Psoas muscle (tissue), 8 donors: ENCODE results near the gene RAB11FIP3. TPM values are rescaled to one million over a fixed set of nuclear protein-coding genes. Genes with fewer than 3 reads are reported as not detected.
A peak's percentile ranks its signal among the peaks of the same experiment; 100 is the strongest.

ENCODE experiments used
- ATAC-seq, 4 donors: fragments of 200-7000 bp; cut with Tn5 transposase; one replicate each; pipeline ENCODE4 v1.9.1; 2020; ENCODE audit warnings: moderate library complexity in 3 of 4, mild to moderate bottlenecking in 2 of 4
- DNase-seq, 2 donors: peaks; one replicate each; pipeline ENCODE4 v3.0.0-alpha.2; 2020
- H3K27ac ChIP-seq: fragments of 200-600 bp; one replicate; pipeline ENCODE4 v1.8.0; 2022
- H3K27me3 ChIP-seq, 3 donors: fragments of 200-600 bp in 1 of 3; one replicate each; pipeline versions ENCODE4 v1.6.1 to v1.8.0; 2013 to 2022; ENCODE audit warnings: low read length in 2 of 3, mild to moderate bottlenecking in 2 of 3, moderate library complexity in 1 of 3; ENCODE audit not compliant: insufficient read depth in 3 of 3
- H3K36me3 ChIP-seq, 2 donors: fragments of 200-600 bp in 1 of 2; one replicate each; pipeline versions ENCODE4 v1.6.1 to v1.8.0; 2013 to 2022; ENCODE audit warnings: low read depth in 1 of 2, mild to moderate bottlenecking in 1 of 2, moderate library complexity in 1 of 2; ENCODE audit not compliant: insufficient read depth in 1 of 2
- H3K4me1 ChIP-seq: fragments of 200-600 bp; one replicate; pipeline ENCODE4 v1.8.0; 2022
- H3K4me3 ChIP-seq: fragments of 200-600 bp; one replicate; pipeline ENCODE4 v1.8.0; 2022; ENCODE audit warnings: mild to moderate bottlenecking
- H3K9me3 ChIP-seq: fragments of 200-600 bp; one replicate; pipeline ENCODE4 v1.8.0; 2022
- WGBS, 3 donors: extraction: QIAGEN DNeasy Blood & Tissue Kit; methylation state at CpG; one replicate each; pipeline versions ENCODE4 v1.1.6 to v1.1.7; 2013; 5-methylcytosine and 5-hydroxymethylcytosine counted together
- intact Hi-C, 2 donors: fragments of 100-400 bp; cut with DNase I; formaldehyde crosslinking; loops; one replicate each; pipeline versions ENCODE4 v1.11.0 to v1.14.2; 2022
- polyA plus RNA-seq, 3 donors: library from polyadenylated mRNA; stranded (reverse); fragments of 200-250 nt; gene quantifications; one replicate each; pipeline ENCODE4 v1.2.3, GENCODE V29; 2013
- total RNA-seq, 4 donors: library from RNA; stranded (reverse); fragmentation: NEBNext Ultra II Directional in 2 of 4; extraction: Animal tissue kit (Norgen Biotek cat#: 25700) in 2 of 4; gene quantifications; one replicate each; pipeline versions ENCODE4 v1.2.1 to v1.2.4, GENCODE V29; 2021 to 2023
- TF ChIP-seq, protein P1 (sequence below): fragments of 200-600 bp; IDR thresholded peaks from one replicate; pipeline ENCODE4 v1.8.0; 2022; ENCODE audit warnings: antibody characterized with exemption
- donor health status: healthy with polysubstance abuse.
- donor health status: DM: no; HTN: no; CAD: no; lungs with moderate emphysema.
- donor health status: Bipolar disorder and iron deficiency.
- donor health status: healthy.
- donor health status: DM: yes; HTN: yes; CAD: no.
- donor health status: DM: no; HTN: no; CAD: no.
- donor health status: DM: no; HTN: no; CAD: no.
- donor health status: DM: yes; HTN: yes; CAD: no.

Gene RAB11FIP3
- total and polyA plus RNA-seq, 7 donors = 20.3 to 89.5 (median 44.7) TPM

DNA sequence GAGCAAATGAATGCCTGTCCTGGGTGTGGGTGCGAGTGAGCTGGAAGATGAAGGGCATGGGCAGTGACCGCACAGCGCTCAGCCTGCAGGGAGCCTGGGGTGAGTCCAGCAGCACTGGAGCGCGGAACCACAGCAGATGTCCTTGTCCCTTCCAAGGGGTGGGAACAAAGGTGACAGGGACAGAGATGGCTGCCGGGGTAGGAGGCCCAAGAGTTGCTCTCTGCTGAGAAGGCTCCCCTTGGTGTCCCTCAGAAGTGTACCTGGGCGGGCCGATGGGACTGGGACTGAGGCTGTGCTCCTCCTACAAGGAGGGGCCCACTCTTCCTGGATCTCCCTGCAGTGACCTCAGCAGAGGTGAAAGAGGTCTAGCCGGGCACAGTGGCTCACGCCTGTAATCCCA, 36.1 kb upstream of the RAB11FIP3 start:
- TF ChIP-seq, protein P1, sequence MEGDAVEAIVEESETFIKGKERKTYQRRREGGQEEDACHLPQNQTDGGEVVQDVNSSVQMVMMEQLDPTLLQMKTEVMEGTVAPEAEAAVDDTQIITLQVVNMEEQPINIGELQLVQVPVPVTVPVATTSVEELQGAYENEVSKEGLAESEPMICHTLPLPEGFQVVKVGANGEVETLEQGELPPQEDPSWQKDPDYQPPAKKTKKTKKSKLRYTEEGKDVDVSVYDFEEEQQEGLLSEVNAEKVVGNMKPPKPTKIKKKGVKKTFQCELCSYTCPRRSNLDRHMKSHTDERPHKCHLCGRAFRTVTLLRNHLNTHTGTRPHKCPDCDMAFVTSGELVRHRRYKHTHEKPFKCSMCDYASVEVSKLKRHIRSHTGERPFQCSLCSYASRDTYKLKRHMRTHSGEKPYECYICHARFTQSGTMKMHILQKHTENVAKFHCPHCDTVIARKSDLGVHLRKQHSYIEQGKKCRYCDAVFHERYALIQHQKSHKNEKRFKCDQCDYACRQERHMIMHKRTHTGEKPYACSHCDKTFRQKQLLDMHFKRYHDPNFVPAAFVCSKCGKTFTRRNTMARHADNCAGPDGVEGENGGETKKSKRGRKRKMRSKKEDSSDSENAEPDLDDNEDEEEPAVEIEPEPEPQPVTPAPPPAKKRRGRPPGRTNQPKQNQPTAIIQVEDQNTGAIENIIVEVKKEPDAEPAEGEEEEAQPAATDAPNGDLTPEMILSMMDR = no peak
- Histone ChIP-seq H3K27ac (no peak overlapping the region), H3K9me3 (no peaks in the 10 kb centered on the region), H3K27me3 (no peaks in the 10 kb centered on the region), H3K4me3 (no peak overlapping the region), H3K4me1 (peaks cover 21% of the 10 kb centered on the region), H3K36me3 (no peaks in the 10 kb centered on the region)
- no peak for DNase-seq
- ATAC-seq = no peak
- intact Hi-C loops = no loop called here
- 80 to 88% (median 85%) methylated on average over 10 of the region's 10 CpGs for WGBS, 3 donors

DNA sequence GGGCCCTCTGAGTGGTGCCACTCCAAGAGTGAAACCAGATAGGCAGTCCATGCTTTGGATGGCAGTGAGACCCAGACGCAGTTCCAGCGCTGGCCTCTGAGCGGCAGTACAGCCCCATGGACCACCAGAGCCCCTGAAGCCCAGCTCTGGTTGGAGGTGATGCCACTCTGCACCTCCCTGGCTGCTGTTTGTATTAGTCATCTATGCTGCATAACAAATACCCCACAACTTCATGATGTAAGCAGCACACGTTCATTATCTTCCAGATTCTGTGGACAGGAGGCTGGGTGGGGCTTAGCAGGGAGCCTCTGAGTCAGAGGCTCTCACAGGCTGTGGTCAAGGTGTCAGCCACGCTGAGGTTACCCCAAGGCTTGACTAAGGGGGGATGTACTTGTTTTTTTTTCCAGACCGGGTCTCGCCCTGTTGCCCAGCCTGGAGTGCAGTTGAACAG, 33.5 kb upstream of the RAB11FIP3 start:
- Histone ChIP-seq H3K4me3 (no peak overlapping the region), H3K36me3 (no peaks in the 10 kb centered on the region), H3K27me3 (no peaks in the 10 kb centered on the region), H3K9me3 (no peaks in the 10 kb centered on the region), H3K27ac (no peak overlapping the region), H3K4me1 (peaks cover 11% of the 10 kb centered on the region)
- peak; percentile 77 to 88 (median 86) for ATAC-seq
- TF ChIP-seq, protein P1 = peak; percentile 61
- DNase-seq = peak; percentile 65 to 80
- 68 to 77% (median 76%) methylated on average over 7 of the region's 7 CpGs for WGBS, 3 donors
- intact Hi-C loops = no loop called here

DNA sequence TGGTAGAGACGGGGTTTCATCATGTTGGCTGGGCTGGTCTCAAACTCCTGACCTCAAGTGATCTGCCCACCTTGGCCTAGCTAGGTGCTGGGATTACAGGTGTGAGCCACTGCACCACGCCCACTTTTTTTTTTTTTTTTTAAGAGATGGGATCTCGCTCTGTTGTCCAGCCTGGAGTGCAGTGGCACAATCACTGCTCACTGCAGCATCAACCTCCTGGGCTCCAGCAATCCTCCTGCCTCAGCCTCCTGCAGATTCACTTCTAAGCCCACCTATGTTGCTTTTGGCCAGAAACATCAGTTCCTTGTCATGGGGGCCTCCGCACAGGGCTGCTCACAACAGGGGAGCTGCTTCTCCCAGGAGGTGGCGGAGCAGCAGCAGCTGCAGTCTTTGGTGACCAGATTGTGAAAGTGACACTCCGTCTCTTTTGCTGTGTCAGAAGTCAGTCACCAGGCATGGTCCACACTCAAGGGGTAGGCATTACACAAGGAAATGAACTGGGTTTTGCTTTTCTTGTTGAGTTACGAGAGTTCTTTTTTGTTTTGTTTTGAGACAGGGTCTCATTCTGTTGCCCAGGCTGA, 32.9 kb upstream of the RAB11FIP3 start:
- WGBS, 3 donors = 86 to 94% (median 89%) methylated on average over 7 of the region's 7 CpGs
- no peaks in the 10 kb centered on the region for H3K27me3 ChIP-seq
- intact Hi-C loops = no loop called here
- TF ChIP-seq, protein P1 = no peak
- H3K36me3 ChIP-seq = no peaks in the 10 kb centered on the region
- peaks cover 5% of the 10 kb centered on the region for H3K4me1 ChIP-seq
- no peak overlapping the region for H3K4me3 ChIP-seq
- DNase-seq (no peak), ATAC-seq (no peak)
- no peaks in the 10 kb centered on the region for H3K9me3 ChIP-seq
- H3K27ac ChIP-seq = no peak overlapping the region

DNA sequence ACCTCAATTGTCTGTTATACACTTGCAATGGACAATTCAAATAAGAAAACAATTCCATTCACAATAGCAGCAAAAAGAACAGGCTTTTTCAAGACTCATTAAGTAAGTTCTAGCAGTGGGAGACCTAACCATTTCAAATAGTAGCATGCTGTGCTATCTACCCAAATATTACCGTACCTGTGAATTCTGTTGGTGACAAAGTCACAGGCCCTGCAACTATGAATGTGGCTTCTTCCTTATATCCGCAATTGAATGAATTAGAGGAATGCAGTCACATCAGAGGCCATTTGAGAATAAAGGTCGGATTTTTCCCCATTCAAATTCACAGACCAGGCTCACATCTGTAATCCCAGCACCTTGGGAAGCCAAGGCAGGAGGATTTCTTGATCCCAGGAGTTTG, 29.2 kb upstream of the RAB11FIP3 start:
- intact Hi-C loops = loop anchor here in 1 of 2 donors (5.0 kb wide), 1 partner anchor 131 kb away; the partner anchor contains the start of gene CAPN15
- TF ChIP-seq, protein P1 = no peak
- peak overlapping the region; percentile 71 for H3K4me3 ChIP-seq

More for the DNA sequence above, 29.2 kb upstream of the RAB11FIP3 start:
- ATAC-seq = no peak
- H3K27ac ChIP-seq = peak overlapping the region; percentile 73
- WGBS, 3 donors = 41 to 57% (median 46%) methylated on average over 3 of the region's 3 CpGs
- H3K9me3 ChIP-seq = no peaks in the 10 kb centered on the region
- no peaks in the 10 kb centered on the region for H3K27me3 ChIP-seq
- H3K36me3 ChIP-seq = peaks cover 0 to 3% of the 10 kb centered on the region in 2 donors
- no peak for DNase-seq
- H3K4me1 ChIP-seq = peaks cover 17% of the 10 kb centered on the region
